Astrocyte of the spinal cord (primary cell): ENCODE data around the gene PARD6A.

Experiments
- DNase-seq: peaks from one replicate; pipeline ENCODE4 v3.0.0; 2011; ENCODE audit warnings: low read depth, low spot score
- H3K4me3 ChIP-seq: 2 replicates; pipeline ENCODE4 v1.5.1; 2011; ENCODE audit warnings: low read depth, mild to moderate bottlenecking, low read length, moderate library complexity
- CTCF ChIP-seq: IDR thresholded peaks from 2 replicates; pipeline ENCODE4 v1.5.1; 2012; ENCODE audit warnings: low read depth, mild to moderate bottlenecking, low read length, inconsistent platforms
- in situ Hi-C: cut with HindIII; loops from 2 replicates; pipeline ENCODE4 v1.10.0; 2017; ENCODE audit warnings: low sequenced_read_pairs

PARD6A gene

GRCh38 chr16:67704110-67704509 lies 43.4 kb downstream of the PARD6A start:
- in situ Hi-C loops: no loop called here
- no peak for TF ChIP-seq CTCF
- DNase-seq: no peak
- H3K4me3 ChIP-seq: no peak overlapping the region

- no peak for DNase-seq
- in situ Hi-C loops: no loop called here
- no peak for TF ChIP-seq CTCF
- no peak overlapping the region for H3K4me3 ChIP-seq
Measured at GRCh38 chr16:67707210-67707609, 46.5 kb downstream of the PARD6A start.

GRCh38 chr16:67707790-67708189 lies 47.0 kb downstream of the PARD6A start:
- in situ Hi-C loops: no loop called here
- no peak overlapping the region for H3K4me3 ChIP-seq
- no peak for DNase-seq
- no peak for TF ChIP-seq CTCF

GRCh38 chr16:67708368-67708771 lies 47.6 kb downstream of the PARD6A start:
- no peak overlapping the region for H3K4me3 ChIP-seq
- DNase-seq: no peak
- no peak for TF ChIP-seq CTCF
- in situ Hi-C loops: no loop called here

- DNase-seq: no peak
- TF ChIP-seq CTCF: no peak
- no peak overlapping the region for H3K4me3 ChIP-seq
- in situ Hi-C loops: no loop called here
Measured at GRCh38 chr16:67709050-67709449, 48.3 kb downstream of the PARD6A start.

- TF ChIP-seq CTCF: no peak
- no peak for DNase-seq
- H3K4me3 ChIP-seq: no peak overlapping the region
- in situ Hi-C loops: loop anchor here (10.0 kb wide), 1 partner anchor 64 kb away; no protein-coding TSS in a partner anchor
Measured at GRCh38 chr16:67710607-67711006, 49.8 kb downstream of the PARD6A start.
